HG02642 (cell line): Measurements from ENCODE around the gene ARMC9.
A peak's percentile ranks its signal among the peaks of the same experiment; 100 is the strongest.

ENCODE experiments used
- ATAC-seq: cut with Tn5 transposase; IDR thresholded peaks from one replicate; pipeline ENCODE4 v1.9.1; 2021; ENCODE audit warnings: mild to moderate bottlenecking; ENCODE audit not compliant: unreplicated experiment, poor library complexity

Gene ARMC9

GRCh38 chr2:231357931-231358330 is 159.5 kb downstream of the ARMC9 start:
- ATAC-seq, result no peak

- no peak for ATAC-seq
These were observed 161.0 kb downstream of the ARMC9 start for GRCh38 chr2:231359441-231359840.

DNA sequence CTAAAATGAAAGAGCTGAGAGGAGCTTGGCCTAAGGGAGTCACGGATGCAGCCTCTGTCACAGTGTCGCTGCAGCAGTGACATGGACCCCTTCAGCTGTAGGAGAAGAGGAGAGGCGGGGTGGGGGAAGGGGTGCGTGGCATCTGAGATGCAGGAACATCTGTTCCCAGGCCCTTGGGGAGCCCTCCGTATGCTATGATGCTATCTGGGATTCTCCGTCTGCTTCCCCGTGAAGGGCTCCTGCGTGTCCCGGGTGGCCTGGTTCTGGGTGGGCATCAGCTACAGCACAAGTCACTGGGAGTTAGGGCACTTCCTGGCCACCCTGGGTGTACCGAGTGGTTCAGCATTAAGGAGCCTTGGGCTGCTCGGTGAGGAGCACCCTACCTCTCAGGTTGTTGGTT is 161.5 kb downstream of the ARMC9 start:
- ATAC-seq, result no peak

DNA sequence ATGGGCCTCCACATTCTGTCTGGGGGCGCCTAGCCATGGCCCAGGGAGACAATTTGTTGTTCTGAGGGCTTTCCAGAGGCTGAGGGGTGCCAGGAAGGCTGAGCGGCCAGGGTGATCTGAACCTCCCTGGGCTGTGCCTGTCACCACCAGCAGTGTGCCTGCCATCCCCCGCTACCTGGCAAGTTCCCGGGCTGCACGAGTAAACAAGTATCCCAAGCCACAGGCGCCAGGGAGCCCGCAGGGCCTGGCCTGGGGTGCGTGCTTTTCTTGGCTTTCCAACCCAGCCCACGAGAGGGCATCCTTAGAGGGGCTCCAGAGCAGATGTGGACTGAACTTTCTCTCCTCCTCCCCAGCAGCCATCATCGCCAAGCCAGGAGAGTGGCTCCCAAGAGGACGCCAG is 162.0 kb downstream of the ARMC9 start:
- no peak for ATAC-seq

GRCh38 chr2:231360881-231361371 is 162.5 kb downstream of the ARMC9 start:
- no peak for ATAC-seq

DNA sequence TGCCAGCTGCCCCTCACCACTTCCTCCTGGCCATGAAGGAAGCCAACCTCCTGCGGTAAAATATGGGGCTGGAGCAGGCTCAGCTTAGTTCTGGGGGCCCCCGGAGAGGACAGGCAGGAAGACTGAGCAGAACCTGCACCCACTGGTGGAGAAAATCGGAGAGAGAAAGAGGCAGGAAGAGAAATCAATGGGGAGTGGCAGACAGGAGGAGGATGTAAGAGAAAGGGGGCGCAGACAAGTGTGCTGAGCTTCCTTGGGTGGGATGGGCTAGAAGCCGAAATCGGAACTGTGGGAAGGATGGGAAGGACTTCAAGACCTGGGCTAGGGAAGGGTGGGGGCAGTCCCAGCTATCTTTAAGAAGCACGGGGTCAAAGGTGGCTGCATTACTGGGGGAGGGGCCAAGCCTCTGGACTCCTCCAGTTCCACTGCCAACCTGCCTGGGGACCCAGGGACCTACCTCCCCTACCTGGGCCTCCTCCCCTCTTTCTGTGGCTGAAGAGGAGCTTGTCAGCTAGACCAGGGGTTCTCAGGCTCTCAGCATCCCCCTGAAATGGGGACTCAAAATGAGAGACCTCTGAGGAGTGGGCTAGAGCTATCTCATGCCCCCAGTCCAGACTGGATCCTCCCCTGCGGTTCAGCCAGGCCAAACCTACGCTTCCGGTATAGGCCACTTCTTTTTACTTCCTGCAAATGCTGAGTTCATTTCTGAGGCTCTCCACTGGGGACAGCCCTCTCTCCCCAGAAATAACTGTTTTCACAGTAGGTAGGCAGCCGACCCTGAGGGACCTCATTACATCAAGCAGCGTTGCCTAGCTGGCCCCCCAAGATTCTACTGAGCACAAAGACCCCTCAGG is 163.5 kb downstream of the ARMC9 start:
- peak; percentile 87 for ATAC-seq

GRCh38 chr2:231362555-231363184 is 164.2 kb downstream of the ARMC9 start:
- no peak for ATAC-seq

GRCh38 chr2:231364061-231364460 is 165.6 kb downstream of the ARMC9 start:
- no peak for ATAC-seq

DNA sequence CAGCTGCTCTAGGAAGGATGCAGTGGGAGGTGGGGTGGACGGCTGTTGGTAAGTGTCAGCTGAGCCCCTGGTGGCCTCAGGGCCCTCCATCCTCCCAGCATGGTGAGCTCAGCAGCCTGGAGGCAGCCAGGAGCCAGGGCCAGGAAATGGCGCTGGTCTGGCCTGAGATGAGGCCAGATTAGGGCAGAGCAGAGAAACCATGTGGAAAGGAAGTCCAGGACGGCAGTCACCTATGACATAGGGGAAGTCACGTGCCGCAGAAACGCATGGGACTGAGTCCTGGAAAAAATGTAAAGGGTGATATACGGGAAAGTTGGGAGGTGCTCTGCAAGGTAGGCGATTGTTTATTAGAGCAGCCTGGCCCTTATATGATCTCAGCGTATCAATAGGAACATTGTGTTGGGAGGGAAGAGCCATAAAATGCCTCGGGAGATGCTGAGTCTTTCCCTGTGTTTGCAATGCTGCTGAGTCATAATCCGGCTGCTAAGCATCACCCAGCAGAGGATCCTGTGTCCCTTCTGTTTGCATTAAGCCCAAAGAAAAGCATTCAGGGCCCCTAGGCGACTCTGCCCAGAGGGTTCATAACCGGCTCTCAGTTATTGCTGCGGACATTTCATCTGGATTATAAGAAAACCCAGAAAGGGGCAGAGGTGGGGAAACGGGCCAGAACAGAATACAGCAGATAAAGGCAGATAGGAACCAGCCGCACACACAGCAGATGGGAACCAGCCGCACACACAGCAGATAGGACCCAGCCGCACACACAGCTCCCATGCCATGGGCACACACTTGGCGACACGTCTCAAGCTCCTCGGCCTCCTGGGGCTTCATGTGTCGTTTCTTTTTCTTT is 166.8 kb downstream of the ARMC9 start:
- no peak for ATAC-seq

DNA sequence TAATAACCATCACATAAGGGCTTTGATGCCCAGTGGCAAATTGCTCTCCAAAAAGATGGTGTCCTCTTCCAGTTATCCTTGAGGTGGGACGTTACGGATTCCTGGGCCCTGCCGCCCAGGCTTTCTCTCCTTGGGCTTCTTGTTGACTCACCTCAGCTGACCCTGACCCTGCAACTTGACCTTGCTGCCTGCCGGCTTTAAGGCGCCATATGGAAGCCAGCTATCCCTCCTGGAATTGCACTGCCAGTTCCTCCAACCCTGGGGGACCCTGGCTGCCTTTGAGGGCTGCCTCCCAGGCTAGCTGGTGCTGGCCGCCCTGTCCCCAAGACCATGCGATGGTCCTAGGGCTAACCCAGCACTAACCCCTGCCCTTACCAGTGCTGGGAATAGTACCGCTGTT is 168.7 kb downstream of the ARMC9 start:
- ATAC-seq, result no peak

DNA sequence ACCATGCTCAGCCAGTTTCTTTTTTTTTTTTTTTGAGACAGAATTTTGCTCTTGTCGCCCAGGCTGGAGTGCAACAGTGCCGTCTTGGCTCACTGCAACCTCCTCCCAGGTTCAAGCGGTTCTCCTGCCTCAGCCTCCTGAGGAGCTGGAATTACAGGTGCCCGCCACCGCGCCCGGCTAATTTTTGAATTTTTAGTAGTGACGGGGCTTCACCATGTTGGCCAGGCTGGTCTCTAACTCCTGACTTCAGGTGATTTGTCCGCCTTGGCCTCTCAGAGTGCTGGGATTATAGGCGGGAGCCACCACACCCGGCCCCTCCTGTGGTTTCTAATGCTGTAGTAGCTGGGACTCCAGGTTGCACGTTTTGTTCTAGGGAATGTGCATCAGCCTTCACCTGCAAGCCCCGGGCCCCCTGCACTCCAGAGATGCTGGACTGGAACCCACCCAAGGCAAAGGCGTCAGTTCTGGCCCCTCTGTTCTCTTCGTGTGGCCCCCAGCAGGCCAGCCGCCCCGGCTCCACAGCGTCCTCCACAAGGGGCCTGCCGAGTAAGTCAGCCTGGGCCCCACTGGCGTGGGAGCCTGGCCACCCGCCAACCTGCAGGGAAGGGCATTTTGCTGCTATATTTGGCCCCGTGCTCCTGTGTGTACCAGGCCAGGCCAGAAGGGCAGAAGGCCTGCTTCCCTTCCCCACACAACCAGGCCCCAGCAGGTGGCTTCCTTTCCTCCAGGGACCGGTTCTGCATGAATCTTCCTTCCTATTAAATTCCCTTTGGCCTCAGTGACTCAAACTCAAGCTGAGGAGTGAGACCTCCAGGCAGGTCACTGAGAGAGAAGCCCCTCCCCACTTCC is 171.4 kb downstream of the ARMC9 start:
- no peak for ATAC-seq

- no peak for ATAC-seq
These were observed 172.0 kb downstream of the ARMC9 start for GRCh38 chr2:231370429-231370748.

- ATAC-seq, result no peak
These were observed 172.5 kb downstream of the ARMC9 start for GRCh38 chr2:231370749-231371429.

GRCh38 chr2:231371430-231372054 is 173.1 kb downstream of the ARMC9 start:
- no peak for ATAC-seq

DNA sequence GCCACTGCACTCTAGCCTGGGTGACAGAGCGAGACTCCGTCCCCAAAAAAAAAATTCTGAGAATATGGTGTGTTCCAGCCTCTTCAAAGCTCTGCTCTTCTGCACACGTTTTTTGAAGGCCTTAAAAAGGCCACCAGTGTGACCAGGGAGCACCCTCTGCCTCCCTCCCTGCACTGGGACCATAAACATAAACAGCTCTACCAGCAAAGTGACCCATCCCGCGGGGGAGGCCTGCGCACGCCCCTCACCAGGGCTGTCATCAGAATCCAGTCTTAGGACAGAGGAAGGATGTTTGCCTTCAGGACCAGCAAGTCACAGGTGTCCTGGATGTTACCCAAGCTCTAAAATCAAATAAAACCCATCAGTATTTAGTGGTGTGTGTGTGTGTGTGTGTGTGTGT is 173.9 kb downstream of the ARMC9 start:
- no peak for ATAC-seq

DNA sequence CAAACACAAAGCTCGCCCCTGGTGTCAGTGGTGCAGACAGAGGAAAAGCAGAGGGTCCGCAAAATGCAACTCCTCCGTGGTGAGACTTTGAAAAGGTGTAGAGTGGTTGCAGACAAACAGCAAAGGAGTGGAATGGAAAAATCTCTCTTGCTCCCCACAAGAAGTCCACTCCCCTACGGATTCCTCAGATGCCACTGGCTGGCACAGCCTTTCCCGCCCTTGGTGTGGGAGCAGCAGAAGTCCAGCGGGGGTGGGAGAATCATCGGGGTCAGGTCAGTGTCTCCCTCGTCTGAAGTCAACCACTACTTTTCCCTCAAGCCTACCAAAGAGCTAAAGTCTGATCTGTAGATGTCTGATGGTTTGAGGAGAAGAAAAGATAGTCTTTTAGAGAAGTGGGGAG is 174.8 kb downstream of the ARMC9 start:
- ATAC-seq, result no peak

- ATAC-seq, result no peak
These were observed 175.4 kb downstream of the ARMC9 start for GRCh38 chr2:231373786-231374349.

DNA sequence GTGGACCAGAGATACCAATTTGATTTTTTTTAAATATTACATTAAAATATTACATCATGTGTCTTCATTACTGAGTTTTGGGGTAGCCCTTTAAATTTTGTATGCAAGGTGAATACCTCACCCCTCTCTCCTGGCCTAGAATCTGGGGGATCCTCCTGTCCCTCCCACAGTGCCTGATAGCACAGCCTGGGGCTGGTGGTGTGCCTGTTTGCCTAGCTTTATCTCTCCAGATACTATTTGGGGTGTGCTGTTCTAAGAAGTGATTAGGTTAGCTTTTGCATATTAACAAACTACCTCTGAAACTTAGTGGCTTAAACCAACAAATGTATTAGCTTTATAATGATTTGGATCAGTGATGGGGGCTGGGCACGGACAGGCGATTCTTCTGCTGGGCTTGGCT is 176.3 kb downstream of the ARMC9 start:
- no peak for ATAC-seq
